Activated effector memory CD4-positive, alpha-beta T cell treated with Interleukin-2 at 50 U/mL for 16 hours (primary cell): ENCODE results near the gene MLLT6.
A peak's percentile ranks its signal among the peaks of the same experiment; 100 is the strongest.

Source experiments
- DNase-seq: peaks from one replicate; pipeline ENCODE4 v3.0.0-alpha.2; 2020

Gene MLLT6

GRCh38 chr17:38704606-38705522, at the start of gene MLLT6:
Gene MLLT6, plus strand, starts transcription at chr17:38705273. Its CDS starts 360 bp downstream, at chr17:38705633.
- peak; percentile 76 for DNase-seq

GRCh38 chr17:38656959-38657823, 47.9 kb upstream of the MLLT6 start:
- no peak for DNase-seq

GRCh38 chr17:38657824-38658740, 47.0 kb upstream of the MLLT6 start:
- DNase-seq = no peak

GRCh38 chr17:38658741-38659345, 46.2 kb upstream of the MLLT6 start:
- DNase-seq = no peak

- DNase-seq = no peak
These were observed 45.7 kb upstream of the MLLT6 start for GRCh38 chr17:38659415-38659814.

GRCh38 chr17:38660097-38661025, 44.7 kb upstream of the MLLT6 start:
- DNase-seq = no peak

- no peak for DNase-seq
These were observed 41.8 kb upstream of the MLLT6 start for GRCh38 chr17:38663125-38663751.

GRCh38 chr17:38663964-38664644, 41.0 kb upstream of the MLLT6 start:
- DNase-seq = no peak

- peak; percentile 35 for DNase-seq
These were observed 37.8 kb upstream of the MLLT6 start for GRCh38 chr17:38667099-38667786.

- no peak for DNase-seq
These were observed 37.3 kb upstream of the MLLT6 start for GRCh38 chr17:38667787-38668122.

- DNase-seq = no peak
These were observed 35.6 kb upstream of the MLLT6 start for GRCh38 chr17:38669520-38669919.

- DNase-seq = no peak
These were observed 32.9 kb upstream of the MLLT6 start for GRCh38 chr17:38671939-38672720.

- DNase-seq = no peak
These were observed 32.0 kb upstream of the MLLT6 start for GRCh38 chr17:38672788-38673706.

GRCh38 chr17:38673707-38674013, 31.4 kb upstream of the MLLT6 start:
- no peak for DNase-seq

GRCh38 chr17:38674014-38674748, 30.9 kb upstream of the MLLT6 start:
- DNase-seq = no peak

GRCh38 chr17:38674749-38675615, 30.1 kb upstream of the MLLT6 start, which contains the start of gene EPOP:
Gene EPOP, minus strand, starts transcription at chr17:38674957. Its CDS starts 462 bp downstream, at chr17:38674495.
- DNase-seq = peak; percentile 70
